Smooth muscle cell (in vitro differentiated cells): ENCODE results near the gene FBXL17. TPM values are rescaled to one million over a fixed set of nuclear protein-coding genes. Genes with fewer than 3 reads are reported as not detected.

Experiments used
- DNase-seq: peaks from one replicate; lab custom pipeline; 2025; ENCODE audit not compliant: unreplicated experiment; lab: John Stamatoyannopoulos, UW
- H2AFZ ChIP-seq: fragments of 200-600 bp; sonication (generic); 2 replicates; pipeline ENCODE4 v1.6.0; 2016; ENCODE audit warnings: antibody characterized with exemption, low read depth, mild to moderate bottlenecking
- H3F3A ChIP-seq: fragments of 200-600 bp; sonication (generic); 2 replicates; pipeline ENCODE4 v1.6.0; 2017; ENCODE audit warnings: antibody characterized with exemption, low read depth
- H3K27ac ChIP-seq: fragments of 200-600 bp; sonication (generic); 2 replicates; pipeline ENCODE4 v1.5.1; 2016; ENCODE audit warnings: low read depth, mild to moderate bottlenecking
- H3K27me3 ChIP-seq: fragments of 200-600 bp; sonication (generic); 2 replicates; pipeline ENCODE4 v1.6.1; 2016; ENCODE audit warnings: low read depth, mild to moderate bottlenecking
- H3K36me3 ChIP-seq: fragments of 200-600 bp; sonication (generic); 2 replicates; pipeline ENCODE4 v1.5.1; 2016; ENCODE audit warnings: low read depth
- H3K4me1 ChIP-seq: fragments of 200-600 bp; sonication (generic); 2 replicates; pipeline ENCODE4 v1.5.1; 2016; ENCODE audit warnings: low read depth
- H3K4me2 ChIP-seq: fragments of 200-600 bp; sonication (generic); 2 replicates; pipeline ENCODE4 v1.6.0; 2016; ENCODE audit warnings: mild to moderate bottlenecking
- H3K4me3 ChIP-seq: fragments of 200-600 bp; sonication (generic); 2 replicates; pipeline ENCODE4 v1.5.1; 2016; ENCODE audit warnings: mild to moderate bottlenecking
- H3K79me2 ChIP-seq: fragments of 200-600 bp; sonication (generic); 2 replicates; pipeline ENCODE4 v1.6.0; 2016; ENCODE audit warnings: low read depth, mild to moderate bottlenecking
- H3K9ac ChIP-seq: fragments of 200-600 bp; sonication (generic); 2 replicates; pipeline ENCODE4 v1.6.0; 2016; ENCODE audit warnings: low read depth
- H3K9me3 ChIP-seq: fragments of 200-600 bp; sonication (generic); replicated peaks from 2 replicates; pipeline ENCODE4 v1.5.1; 2016; ENCODE audit warnings: low read depth
- H4K20me1 ChIP-seq: fragments of 200-600 bp; sonication (generic); 2 replicates; pipeline ENCODE4 v1.6.0; 2016; ENCODE audit warnings: low read depth
- CTCF ChIP-seq: fragments of 200-600 bp; sonication (generic); IDR thresholded peaks from 2 replicates; pipeline ENCODE4 v1.5.1; 2017; ENCODE audit warnings: borderline replicate concordance, mild to moderate bottlenecking, antibody characterized with exemption; ENCODE audit not compliant: insufficient read depth, poor library complexity, severe bottlenecking
- WGBS: methylation state at CpG from one replicate; pipeline ENCODE4 v1.1.7; 2016; ENCODE audit warnings: low lambda C conversion rate; 5-methylcytosine and 5-hydroxymethylcytosine counted together
- polyA plus RNA-seq: library from polyadenylated mRNA; unstranded; fragments of >200 nt; fragmentation: Nextera tagmentation; extraction: Ambion mirVana; gene quantifications from 2 replicates; pipeline ENCODE4 v1.2.1, GENCODE V29; 2016
- total RNA-seq: library from RNA; depleted of rRNA; stranded (reverse); fragments of >200 nt; gene quantifications from 2 replicates; pipeline ENCODE4 v1.2.3, GENCODE V29; 2014

Gene FBXL17
- total and polyA plus RNA-seq, 2 experiments from 2014 or later = 5.4 to 16.0 TPM

GRCh38 chr5:107993341-107993740 lies 388.6 kb downstream of the FBXL17 start:
- no peaks in the 10 kb centered on the region for H3K9me3 ChIP-seq
- H3K79me2 ChIP-seq = no peaks in the 10 kb centered on the region
- no peaks in the 10 kb centered on the region for H3K27me3 ChIP-seq
- H3K4me3 ChIP-seq = no peak overlapping the region
- H3K4me1 ChIP-seq = no peaks in the 10 kb centered on the region
- no peak overlapping the region for H3K27ac ChIP-seq
- no peaks in the 10 kb centered on the region for H4K20me1 ChIP-seq
- 96% methylated on average over 2 of the region's 2 CpGs for WGBS
- H3F3A ChIP-seq = no peaks in the 10 kb centered on the region
- no peak overlapping the region for H3K9ac ChIP-seq
- no peak for DNase-seq
- no peaks in the 10 kb centered on the region for H3K36me3 ChIP-seq
- H3K4me2 ChIP-seq = no peak overlapping the region
- H2AFZ ChIP-seq = no peak overlapping the region
- TF ChIP-seq CTCF = no peak

- Histone ChIP-seq H4K20me1 (no peaks in the 10 kb centered on the region), H3K4me2 (no peak overlapping the region), H3K36me3 (no peaks in the 10 kb centered on the region), H3K9ac (no peak overlapping the region), H3K27me3 (no peaks in the 10 kb centered on the region), H3K9me3 (no peaks in the 10 kb centered on the region), H2AFZ (no peak overlapping the region), H3F3A (no peaks in the 10 kb centered on the region), H3K27ac (no peak overlapping the region), H3K4me3 (no peak overlapping the region), H3K4me1 (no peaks in the 10 kb centered on the region), H3K79me2 (no peaks in the 10 kb centered on the region)
- WGBS = 92% methylated on average over 7 of the region's 7 CpGs
- no peak for TF ChIP-seq CTCF
- DNase-seq = no peak
Measured at GRCh38 chr5:107990881-107991810, 390.8 kb downstream of the FBXL17 start.

GRCh38 chr5:107985144-107985543 lies 396.8 kb downstream of the FBXL17 start:
- no peaks in the 10 kb centered on the region for H3K36me3 ChIP-seq
- no peak for TF ChIP-seq CTCF
- H3F3A ChIP-seq = no peaks in the 10 kb centered on the region
- no peaks in the 10 kb centered on the region for H3K27me3 ChIP-seq
- no peak overlapping the region for H2AFZ ChIP-seq
- H3K27ac ChIP-seq = no peak overlapping the region
- no peak overlapping the region for H3K4me2 ChIP-seq
- H3K79me2 ChIP-seq = no peaks in the 10 kb centered on the region
- H4K20me1 ChIP-seq = no peaks in the 10 kb centered on the region
- H3K9ac ChIP-seq = no peak overlapping the region
- H3K4me1 ChIP-seq = no peaks in the 10 kb centered on the region
- no peak for DNase-seq
- no peak overlapping the region for H3K4me3 ChIP-seq
- H3K9me3 ChIP-seq = no peaks in the 10 kb centered on the region
